Measurements from ENCODE around the gene CPVL.

The CPVL gene

GRCh38 chr7:29013082-29013695 is 133.1 kb downstream of the CPVL start:
- Histone ChIP-seq H2AFZ (ENCODE audit: low read depth, low read length) (no peak overlapping the region), H3K4me2 (ENCODE audit: insufficient read depth, low read length) (no peak overlapping the region), H3K36me3 (ENCODE audit: insufficient read depth, low read length) (no peaks in the 10 kb centered on the region), H3K4me1 (ENCODE audit: insufficient read depth, low read length) (no peaks in the 10 kb centered on the region), H3K9ac (ENCODE audit: low read depth, low read length) (no peak overlapping the region), H4K20me1 (ENCODE audit: insufficient read depth, low read length) (no peaks in the 10 kb centered on the region), H3K79me2 (ENCODE audit: insufficient read depth, low read length) (no peaks in the 10 kb centered on the region), H3K27me3 (ENCODE audit: insufficient read depth, low read length, poor library complexity) (no peaks in the 10 kb centered on the region), H3K4me3 (ENCODE audit: low read depth in 1 of 2, low read length in 2 of 2) (no peak overlapping the region), H3K27ac (ENCODE audit: low read length) (no peak overlapping the region), H3K9me3 (ENCODE audit: insufficient read depth, low read length, severe bottlenecking) (no peaks in the 10 kb centered on the region)
- TF ChIP-seq CTCF (IDR thresholded peaks at IDR 0.05; ENCODE audit: borderline replicate concordance, extremely low read depth, low read length, poor library complexity, severe bottlenecking) (no peak), EZH2 (IDR thresholded peaks at IDR 0.05; ENCODE audit: borderline replicate concordance, low read depth, low read length, severe bottlenecking) (no peak)
- DNase-seq (no peak), ATAC-seq (ENCODE audit: insufficient read depth, low read depth) (no peak)

GRCh38 chr7:29009947-29010346 is 136.4 kb downstream of the CPVL start:
- no peak for TF ChIP-seq CTCF (IDR thresholded peaks at IDR 0.05; ENCODE audit: borderline replicate concordance, extremely low read depth, low read length, poor library complexity, severe bottlenecking)
- no peak for TF ChIP-seq EZH2 (IDR thresholded peaks at IDR 0.05; ENCODE audit: borderline replicate concordance, low read depth, low read length, severe bottlenecking)
- H4K20me1 ChIP-seq (ENCODE audit: insufficient read depth, low read length), result no peaks in the 10 kb centered on the region
- no peak overlapping the region for H3K4me2 ChIP-seq (ENCODE audit: insufficient read depth, low read length)
- H3K9me3 ChIP-seq (ENCODE audit: insufficient read depth, low read length, severe bottlenecking), result no peaks in the 10 kb centered on the region
- H3K4me1 ChIP-seq (ENCODE audit: insufficient read depth, low read length), result no peaks in the 10 kb centered on the region
- no peak overlapping the region for H3K27ac ChIP-seq (ENCODE audit: low read length)
- H3K79me2 ChIP-seq (ENCODE audit: insufficient read depth, low read length), result no peaks in the 10 kb centered on the region
- no peaks in the 10 kb centered on the region for H3K36me3 ChIP-seq (ENCODE audit: insufficient read depth, low read length)
- ATAC-seq (ENCODE audit: insufficient read depth, low read depth), result no peak
- H2AFZ ChIP-seq (ENCODE audit: low read depth, low read length), result no peak overlapping the region
- no peak overlapping the region for H3K9ac ChIP-seq (ENCODE audit: low read depth, low read length)
- H3K27me3 ChIP-seq (ENCODE audit: insufficient read depth, low read length, poor library complexity), result no peaks in the 10 kb centered on the region
- DNase-seq, result no peak
- H3K4me3 ChIP-seq (ENCODE audit: low read depth in 1 of 2, low read length in 2 of 2), result no peak overlapping the region

- ATAC-seq (ENCODE audit: insufficient read depth, low read depth), result no peak
- Histone ChIP-seq H3K27me3 (ENCODE audit: insufficient read depth, low read length, poor library complexity) (no peaks in the 10 kb centered on the region), H2AFZ (ENCODE audit: low read depth, low read length) (no peak overlapping the region)
Measured at GRCh38 chr7:29008590-29008989, 137.7 kb downstream of the CPVL start.

More at GRCh38 chr7:29008590-29008989, 137.7 kb downstream of the CPVL start:
- Histone ChIP-seq H3K27ac (ENCODE audit: low read length) (no peak overlapping the region), H3K4me2 (ENCODE audit: insufficient read depth, low read length) (no peak overlapping the region), H3K79me2 (ENCODE audit: insufficient read depth, low read length) (no peaks in the 10 kb centered on the region), H3K9ac (ENCODE audit: low read depth, low read length) (no peak overlapping the region), H4K20me1 (ENCODE audit: insufficient read depth, low read length) (no peaks in the 10 kb centered on the region), H3K4me3 (ENCODE audit: low read depth in 1 of 2, low read length in 2 of 2) (no peak overlapping the region), H3K4me1 (ENCODE audit: insufficient read depth, low read length) (no peaks in the 10 kb centered on the region), H3K36me3 (ENCODE audit: insufficient read depth, low read length) (no peaks in the 10 kb centered on the region), H3K9me3 (ENCODE audit: insufficient read depth, low read length, severe bottlenecking) (no peaks in the 10 kb centered on the region)
- TF ChIP-seq EZH2 (IDR thresholded peaks at IDR 0.05; ENCODE audit: borderline replicate concordance, low read depth, low read length, severe bottlenecking) (no peak), CTCF (IDR thresholded peaks at IDR 0.05; ENCODE audit: borderline replicate concordance, extremely low read depth, low read length, poor library complexity, severe bottlenecking) (no peak)
- no peak for DNase-seq
